T-helper 22 cell (primary cell): ENCODE results near the gene SMPD3.

Experiments used
- DNase-seq: peaks from one replicate; pipeline ENCODE4 v3.0.0-alpha.2; 2020; ENCODE audit warnings: low read depth

The SMPD3 gene

DNA sequence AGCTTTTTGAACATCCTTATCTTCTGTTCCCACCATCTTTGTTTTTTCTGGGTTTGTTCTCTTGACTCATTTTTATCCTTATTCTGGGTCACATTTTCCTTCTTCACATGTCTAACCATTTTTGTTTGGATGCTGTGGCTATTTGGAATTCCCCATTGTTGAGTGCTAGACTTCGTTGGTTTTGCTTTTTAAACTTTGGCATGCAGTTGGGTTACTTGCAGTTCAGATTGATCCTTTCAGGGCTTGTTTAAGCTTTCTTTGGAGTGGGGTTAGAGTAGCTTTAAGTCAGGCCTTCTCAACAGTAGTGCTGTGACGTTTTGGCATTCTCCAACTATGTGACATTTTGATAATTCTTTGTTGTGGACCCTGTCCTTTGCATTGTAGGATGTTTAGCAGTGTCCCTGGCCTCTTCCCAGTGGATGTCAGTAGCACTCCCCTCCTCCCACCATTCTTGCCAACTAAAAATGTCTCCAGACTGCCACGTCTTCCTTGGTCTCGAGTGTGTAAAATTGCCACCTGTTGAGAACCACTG, 116.4 kb downstream of the SMPD3 start:
- DNase-seq: no peak

DNA sequence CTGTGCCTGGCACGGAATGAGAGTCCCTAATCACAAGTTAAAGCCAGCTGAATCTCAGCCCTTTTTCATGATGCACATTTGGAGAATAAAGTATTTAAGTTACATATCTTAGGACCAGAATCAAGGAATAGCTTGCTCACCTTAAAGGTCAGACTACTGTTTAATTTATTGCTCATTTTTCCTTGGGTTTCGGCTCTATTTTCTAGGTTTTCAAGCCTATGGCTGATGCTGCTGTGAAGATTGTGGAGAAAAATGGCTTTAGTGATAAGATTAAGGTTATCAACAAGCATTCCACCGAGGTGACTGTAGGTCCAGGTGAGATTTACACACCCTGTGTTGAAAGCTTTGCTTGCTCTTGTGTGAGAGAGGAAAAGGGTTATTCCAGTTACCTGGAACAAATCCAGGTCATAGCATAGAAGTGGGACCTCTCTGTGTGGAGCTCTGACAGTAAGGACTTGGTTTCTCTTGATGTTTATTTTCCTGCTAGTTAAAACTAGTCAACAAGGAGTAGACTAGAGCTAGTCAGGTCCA, 119.4 kb downstream of the SMPD3 start:
- DNase-seq: no peak

DNA sequence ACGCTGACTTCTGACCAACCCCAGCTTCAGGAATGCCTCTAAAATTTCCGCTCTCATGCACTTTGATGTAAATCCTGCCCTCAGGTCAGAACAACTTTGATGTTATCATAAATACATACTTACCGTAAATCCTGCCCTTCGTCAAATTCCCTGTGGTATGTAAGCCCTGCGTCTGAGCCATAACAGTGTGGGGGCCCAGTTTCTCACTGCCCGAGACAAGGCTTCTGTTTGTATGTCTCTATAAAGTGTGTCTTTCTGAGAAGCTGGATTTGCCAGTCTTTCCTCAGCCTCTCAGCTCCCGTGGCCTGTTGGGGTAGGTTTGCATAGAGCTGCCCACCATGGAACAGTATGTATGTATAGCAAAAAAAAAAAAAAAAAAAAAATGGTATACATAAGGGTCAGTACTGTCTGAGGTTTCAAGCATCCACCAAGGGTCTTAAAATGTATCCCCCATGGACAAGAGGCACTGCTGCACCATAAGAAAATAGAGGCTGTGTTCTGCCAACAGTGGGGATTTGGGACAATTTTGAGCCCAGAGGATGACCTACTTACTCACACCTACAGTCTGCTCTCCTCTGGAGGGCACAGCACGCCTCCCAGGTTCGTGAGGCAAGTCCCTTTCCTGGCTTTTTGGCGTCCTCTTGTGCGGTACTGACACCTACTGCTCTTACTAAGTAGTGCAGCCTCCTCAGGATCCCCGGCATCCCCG, 120.0 kb downstream of the SMPD3 start:
- peak; percentile 64 for DNase-seq

DNA sequence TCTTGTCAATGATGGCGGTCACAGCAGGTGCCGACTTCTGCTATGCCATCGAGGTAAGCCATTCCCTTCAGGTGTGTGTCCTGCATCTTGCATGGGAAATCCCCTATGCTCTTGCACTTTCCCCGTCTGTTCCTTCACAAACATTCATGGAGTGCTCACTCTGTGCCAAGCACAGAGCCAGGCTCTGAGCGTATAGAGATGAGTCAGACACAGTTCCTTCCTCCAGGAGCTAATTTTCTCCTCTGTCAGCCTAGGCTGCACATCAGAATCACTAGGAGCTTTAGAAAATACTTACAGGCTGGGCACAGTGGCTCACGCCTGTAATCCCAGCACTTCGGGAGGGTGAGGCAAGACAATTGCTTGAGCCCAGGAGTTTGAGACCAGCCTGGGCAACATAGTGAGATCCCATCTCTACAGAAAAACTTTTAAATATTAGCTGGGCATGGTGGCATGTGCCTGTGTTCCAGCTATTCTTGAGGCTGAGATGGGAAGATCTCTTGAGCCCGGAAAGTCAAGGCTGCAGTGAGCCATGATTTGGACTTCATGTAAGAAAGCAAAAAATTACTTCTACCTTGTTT, 123.4 kb downstream of the SMPD3 start:
- DNase-seq: no peak

DNA sequence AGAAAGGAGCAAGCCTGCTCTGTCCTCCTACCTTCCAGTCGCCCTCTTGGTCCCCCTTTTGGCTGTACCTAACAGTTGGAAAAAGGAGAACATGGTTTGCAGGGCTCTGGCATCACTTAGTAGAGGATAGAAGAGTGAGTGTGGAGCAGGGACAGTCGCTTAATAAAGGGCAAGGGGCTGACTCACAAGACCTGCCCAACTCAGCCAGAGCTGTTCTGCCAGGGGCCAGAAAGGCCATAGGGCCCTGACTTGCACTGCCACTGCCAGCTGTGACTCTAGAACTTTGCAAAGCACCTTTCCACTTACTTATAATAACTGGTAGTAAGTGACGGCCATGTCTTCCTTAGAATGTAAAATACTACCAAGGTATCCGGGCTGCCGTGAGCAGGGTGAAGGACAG, 124.0 kb downstream of the SMPD3 start:
- DNase-seq: no peak

DNA sequence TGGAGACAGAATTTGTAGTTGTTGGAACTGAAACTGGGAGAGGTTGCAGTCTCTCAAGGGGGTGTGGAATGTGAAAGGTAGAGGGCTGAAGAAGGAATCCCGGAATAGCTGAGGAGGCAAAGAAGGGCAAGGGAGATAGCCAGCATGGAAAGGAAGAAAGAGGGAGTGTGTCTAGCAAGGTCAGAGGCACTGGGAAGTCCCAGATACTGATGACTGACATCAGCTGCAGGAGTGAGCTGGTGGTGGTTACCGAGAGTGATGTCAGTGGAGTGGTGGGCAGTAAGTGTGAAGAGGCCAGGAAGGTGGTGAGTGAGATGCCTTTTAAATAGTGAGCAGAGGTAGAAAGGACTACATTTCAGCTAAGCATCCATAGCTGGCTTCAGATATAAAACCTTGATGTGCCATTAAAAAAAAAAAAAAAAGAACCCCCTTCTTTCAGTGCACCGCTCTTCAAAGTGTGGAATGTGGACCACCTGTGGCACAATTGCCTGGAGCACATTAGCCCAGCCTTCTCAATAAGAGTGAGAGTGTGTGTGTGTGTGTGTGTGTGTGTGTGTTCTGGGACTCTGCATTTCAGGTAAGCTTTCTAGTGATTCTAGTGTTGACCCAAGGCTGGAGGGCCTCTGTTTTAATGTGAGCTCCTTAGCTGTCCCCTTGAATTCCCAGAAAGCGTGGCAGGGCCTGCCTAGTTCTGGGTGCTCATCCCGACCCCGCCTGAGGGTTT, 129.0 kb downstream of the SMPD3 start:
- no peak for DNase-seq

DNA sequence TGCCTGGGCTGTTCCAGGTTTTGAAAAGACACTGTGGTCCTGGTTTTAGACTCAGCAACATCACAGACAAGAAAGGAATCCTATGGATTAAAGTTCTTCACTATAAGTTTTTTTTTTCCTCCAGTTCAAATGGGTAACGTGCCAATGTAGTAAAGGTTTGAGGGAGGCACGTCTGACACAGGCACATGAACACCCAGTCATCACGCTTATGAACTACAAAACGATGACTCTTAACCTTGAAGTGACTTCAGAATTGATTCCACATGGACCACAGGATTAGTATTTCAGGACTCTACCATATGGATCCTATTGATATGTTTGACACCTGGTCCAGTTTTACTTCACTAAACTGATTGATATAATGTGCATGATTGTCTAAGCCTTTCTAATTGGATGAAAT, 135.2 kb downstream of the SMPD3 start:
- DNase-seq: no peak

DNA sequence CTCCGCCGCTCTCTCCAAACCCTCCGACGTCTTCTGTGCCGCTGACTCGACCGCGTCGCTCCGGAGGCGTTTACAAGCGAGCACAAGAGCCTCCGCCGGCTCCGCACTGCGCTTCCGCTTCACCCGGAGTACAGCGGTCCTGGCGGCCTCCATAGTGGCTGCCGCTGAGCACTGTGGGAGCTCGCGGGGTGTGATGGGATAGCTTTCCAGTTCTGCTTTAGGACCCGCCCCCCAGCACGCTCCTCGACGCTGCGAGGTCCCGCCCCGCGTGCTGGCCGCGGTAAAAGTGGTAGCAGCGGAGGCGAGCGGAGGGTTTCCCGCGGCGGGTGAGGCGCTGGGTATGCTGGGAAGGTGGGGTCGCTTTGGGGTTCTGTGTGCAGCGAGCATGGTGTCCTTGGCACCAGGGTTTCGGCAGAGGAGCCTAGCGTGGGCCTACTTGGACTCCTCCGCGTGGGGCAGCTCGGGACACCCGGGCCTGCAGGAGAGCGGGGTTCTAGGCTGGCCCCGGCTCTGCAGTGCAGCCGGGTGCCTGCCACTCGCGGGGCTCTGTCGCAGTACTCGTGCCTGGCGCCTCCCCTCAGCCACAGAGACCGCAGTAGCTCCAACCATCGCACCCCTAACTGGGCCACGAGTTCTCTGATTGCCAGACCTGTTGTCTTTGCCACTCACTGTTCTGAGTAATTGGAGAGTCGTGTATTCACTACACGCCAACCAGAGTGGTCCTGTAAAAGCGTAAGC, 137.4 kb downstream of the SMPD3 start, which contains the start of the genes PRMT7 and SLC7A6OS:
Gene PRMT7, plus strand, starts transcription at position 246 of the 738 bp plus-strand sequence. CDS start 4,961 bp downstream, outside the sequence.
Gene SLC7A6OS, minus strand, starts transcription at position 173 of the 738 bp plus-strand sequence. Its CDS starts 20 bp downstream, at position 153.
- DNase-seq: peak; percentile 90

DNA sequence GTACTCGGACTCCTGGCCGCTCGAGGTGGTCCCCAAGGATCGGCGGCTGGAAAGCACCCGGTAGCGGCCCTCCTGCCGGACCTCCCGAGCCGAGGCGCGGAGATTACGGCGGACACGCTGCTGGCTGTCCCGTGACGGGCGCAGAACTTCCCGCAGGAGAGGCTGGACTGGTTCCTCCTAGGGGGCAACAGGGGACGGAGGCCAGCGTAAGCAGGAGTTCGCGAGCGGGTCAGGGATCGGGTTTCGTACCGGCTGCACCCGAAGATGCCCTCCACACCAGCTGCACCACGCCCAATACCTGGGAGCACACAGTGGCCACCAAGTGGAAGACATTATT, 137.9 kb downstream of the SMPD3 start:
- no peak for DNase-seq

DNA sequence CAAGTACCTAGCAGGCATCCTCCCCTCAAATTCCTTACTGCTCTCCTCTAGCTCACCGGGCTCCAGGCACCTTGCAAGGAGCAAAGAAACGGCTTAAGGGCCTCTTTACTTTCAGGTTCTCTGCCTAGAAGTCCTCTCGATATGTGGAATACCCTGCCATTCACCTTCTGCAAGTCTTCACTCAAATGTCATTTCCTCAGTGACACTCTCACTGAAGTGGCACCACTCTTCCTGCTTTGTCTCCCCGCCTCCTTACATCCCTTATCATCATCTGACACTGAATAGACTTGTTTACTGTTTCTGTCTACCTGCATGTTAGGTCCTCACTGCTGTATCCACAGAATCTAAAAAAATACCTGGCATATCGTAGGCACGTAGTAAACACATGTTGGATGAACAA, 138.5 kb downstream of the SMPD3 start:
- no peak for DNase-seq
